K562 (cell line): ENCODE results near the gene KCNQ5. TPM values are rescaled to one million over a fixed set of nuclear protein-coding genes. Genes with fewer than 3 reads are reported as not detected.

Experiments used
- C11orf30 ChIP-seq: fragments of 450-650 bp; IDR thresholded peaks from 2 replicates; pipeline ENCODE4 v1.6.1; 2016; ENCODE audit warnings: low read depth, mild to moderate bottlenecking
- CHD4 ChIP-seq: fragments of 200-600 bp; sonication (generic); IDR thresholded peaks from 3 replicates; pipeline ENCODE4 v1.6.1; 2012; ENCODE audit warnings: low read depth, mild to moderate bottlenecking, mixed read lengths, low read length, inconsistent platforms; ENCODE audit not compliant: insufficient read depth, insufficient replicate concordance, poor library complexity, severe bottlenecking
- EP300 ChIP-seq: IDR thresholded peaks from 2 replicates; pipeline ENCODE4 v1.6.1; 2012; ENCODE audit warnings: low read length, improper control_type of control experiment
- GATAD2A ChIP-seq: fragments of 450-650 bp; IDR thresholded peaks from 2 replicates; pipeline ENCODE4 v1.6.1; 2017
- LEF1 ChIP-seq: fragments of 450-650 bp; IDR thresholded peaks from 2 replicates; pipeline ENCODE4 v1.6.1; 2016; ENCODE audit warnings: mild to moderate bottlenecking
- MAZ ChIP-seq, 2 experiments: fragments of 450-650 bp in 1 of 2; sonication (generic) in 1 of 2; formaldehyde crosslinking; IDR thresholded peaks in 1 of 2; conservative IDR thresholded peaks in 1 of 2; 2 replicates each; pipeline versions ENCODE4 v1.4.0 to v1.5.0; 2020; ENCODE audit warnings: mild to moderate bottlenecking in 1 of 2, missing genetic modification reagents in 1 of 2
- PTRF ChIP-seq: fragments of 450-650 bp; IDR thresholded peaks from 2 replicates; pipeline ENCODE4 v1.6.1; 2016; ENCODE audit warnings: mild to moderate bottlenecking, missing genetic modification characterization, missing compliant biosample characterization
- RFX1 ChIP-seq: fragments of 450-650 bp; IDR thresholded peaks from 2 replicates; pipeline ENCODE4 v1.6.1; 2016; ENCODE audit warnings: mild to moderate bottlenecking, moderate library complexity
- SPI1 ChIP-seq: IDR thresholded peaks from 2 replicates; pipeline ENCODE4 v1.6.1; 2011; ENCODE audit warnings: low read depth, low read length, control low read depth, borderline replicate concordance
- U2AF1 ChIP-seq: fragments of 200-400 bp; formaldehyde crosslinking; optimal IDR thresholded peaks from 2 replicates; pipeline ENCODE3; 2017; ENCODE audit warnings: mild to moderate bottlenecking, low read depth, low read length, moderate library complexity
- polyA plus RNA-seq, 8 experiments: library from polyadenylated mRNA; depleted of rRNA in 4 of 8; stranded (reverse) in 5 of 8; unstranded in 3 of 8; fragments of >200 nt; fragmentation: Nextera tagmentation in 2 of 8; fragmentation: Illumina TruSeq in 1 of 8; extraction: Ambion mirVana in 2 of 8; extraction: Trizol in 1 of 8; gene quantifications; 2 replicates each; pipeline versions ENCODE4 v1.2.1 to v1.2.3, GENCODE V29; 2011 to 2014; ENCODE audit warnings: inconsistent platforms in 1 of 8, missing spikeins in 1 of 8
- total RNA-seq, 7 experiments: library from RNA; depleted of rRNA in 6 of 7; stranded (reverse); fragments of >200 nt in 6 of 7; fragmentation: Illumina TruSeq in 2 of 7; extraction: Trizol in 2 of 7; gene quantifications; 2 replicates each; pipeline versions ENCODE4 v1.2.1 to v1.2.3, GENCODE V29; 2011 to 2021; ENCODE audit warnings: low replicate concordance in 1 of 7
- TF ChIP-seq, protein P1 (sequence below): fragments of 450-650 bp; IDR thresholded peaks from 2 replicates; pipeline ENCODE4 v1.6.1; 2016; ENCODE audit warnings: borderline replicate concordance

The KCNQ5 gene
- total and polyA plus RNA-seq, 9 of the 15 experiments (the other 6 are each of a cell fraction or from before 2014, with no cell fraction given), result 0.31 to 5.9 (median 2.6) TPM

DNA sequence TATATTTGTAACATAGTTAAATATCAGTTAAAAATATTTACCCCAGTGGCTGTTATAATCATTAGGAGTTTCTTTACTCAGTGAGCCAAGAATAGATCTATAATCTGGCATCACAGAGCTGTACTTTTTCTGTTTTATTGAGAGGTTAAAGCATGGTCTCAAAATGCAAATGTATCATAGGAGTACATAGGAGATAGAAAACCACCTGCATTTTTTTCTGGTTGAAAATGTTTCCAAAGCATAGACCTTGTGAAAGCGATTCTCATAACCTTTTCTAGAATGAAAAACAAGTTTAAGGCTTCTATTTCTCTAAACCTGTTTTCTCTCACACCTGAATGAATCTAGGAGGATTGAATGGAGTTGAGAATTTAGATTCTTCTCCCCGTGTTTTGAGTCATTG, 14.4 kb downstream of the KCNQ5 start (continued):
- TF ChIP-seq, protein P1, sequence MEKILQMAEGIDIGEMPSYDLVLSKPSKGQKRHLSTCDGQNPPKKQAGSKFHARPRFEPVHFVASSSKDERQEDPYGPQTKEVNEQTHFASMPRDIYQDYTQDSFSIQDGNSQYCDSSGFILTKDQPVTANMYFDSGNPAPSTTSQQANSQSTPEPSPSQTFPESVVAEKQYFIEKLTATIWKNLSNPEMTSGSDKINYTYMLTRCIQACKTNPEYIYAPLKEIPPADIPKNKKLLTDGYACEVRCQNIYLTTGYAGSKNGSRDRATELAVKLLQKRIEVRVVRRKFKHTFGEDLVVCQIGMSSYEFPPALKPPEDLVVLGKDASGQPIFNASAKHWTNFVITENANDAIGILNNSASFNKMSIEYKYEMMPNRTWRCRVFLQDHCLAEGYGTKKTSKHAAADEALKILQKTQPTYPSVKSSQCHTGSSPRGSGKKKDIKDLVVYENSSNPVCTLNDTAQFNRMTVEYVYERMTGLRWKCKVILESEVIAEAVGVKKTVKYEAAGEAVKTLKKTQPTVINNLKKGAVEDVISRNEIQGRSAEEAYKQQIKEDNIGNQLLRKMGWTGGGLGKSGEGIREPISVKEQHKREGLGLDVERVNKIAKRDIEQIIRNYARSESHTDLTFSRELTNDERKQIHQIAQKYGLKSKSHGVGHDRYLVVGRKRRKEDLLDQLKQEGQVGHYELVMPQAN, result no peak
- TF ChIP-seq CHD4, result no peak
- TF ChIP-seq MAZ (CRISPR knock-in tag; conservative IDR thresholded peaks at IDR 0.05 in 1 of 2, IDR thresholded peaks at IDR 0.05 in 1 of 2), result no peak
- no peak for TF ChIP-seq GATAD2A
- TF ChIP-seq U2AF1, result no peak
- TF ChIP-seq LEF1, result no peak
- TF ChIP-seq SPI1, result no peak
- no peak for TF ChIP-seq PTRF (tag)
- no peak for TF ChIP-seq RFX1
- no peak for TF ChIP-seq EP300
- TF ChIP-seq C11orf30, result no peak
